Stimulated activated naive CD4-positive, alpha-beta T cell treated with Interleukin-2 at 50 U/mL for 16 hours (primary cell): ENCODE results near the gene GABARAPL1.
"Not testable (repeated sequence)": the region's sequence is repeated elsewhere in the genome, so short reads cannot be mapped to it uniquely, and the experiment has no call there.

Experiments used
- DNase-seq: peaks from one replicate; lab custom pipeline; 2025; lab: John Stamatoyannopoulos, UW

GABARAPL1 gene

DNA sequence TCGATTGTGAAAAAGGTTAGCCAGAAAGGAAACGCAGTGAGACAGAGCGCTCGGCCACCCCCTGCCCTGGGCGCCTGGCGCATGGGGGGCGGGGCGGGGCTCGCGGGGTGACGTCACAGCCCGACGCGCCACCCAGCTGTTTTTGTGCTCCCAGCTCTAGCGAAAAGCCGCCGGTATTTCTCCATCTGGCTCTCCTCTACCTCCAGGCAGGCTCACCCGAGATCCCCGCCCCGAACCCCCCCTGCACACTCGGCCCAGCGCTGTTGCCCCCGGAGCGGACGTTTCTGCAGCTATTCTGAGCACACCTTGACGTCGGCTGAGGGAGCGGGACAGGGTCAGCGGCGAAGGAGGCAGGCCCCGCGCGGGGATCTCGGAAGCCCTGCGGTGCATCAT, at the start of gene GABARAPL1:
GABARAPL1 (plus strand) TSS at position 139 of the 393 bp plus-strand sequence; CDS start at position 392, 253 bp downstream.
- peak; percentile 68 for DNase-seq

DNA sequence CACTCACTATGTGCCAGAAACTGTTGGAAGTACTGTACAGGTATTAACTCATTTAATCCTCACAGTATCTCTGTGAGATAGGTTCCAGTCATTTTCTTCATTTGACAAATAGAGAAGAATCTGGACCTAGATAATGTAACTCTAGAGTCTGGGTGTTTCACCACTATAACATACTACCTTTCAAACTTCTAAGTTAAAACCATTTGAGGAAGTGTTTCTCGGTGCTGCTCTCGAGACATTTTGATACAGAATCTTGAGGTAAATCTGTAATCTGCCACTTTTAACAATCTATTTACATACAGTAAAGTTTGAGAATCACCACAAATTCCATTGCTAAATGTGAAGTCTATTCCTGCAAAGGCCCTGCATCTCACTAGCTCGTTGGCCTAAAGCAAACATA, 49.6 kb upstream of the GABARAPL1 start:
- no peak for DNase-seq

DNA sequence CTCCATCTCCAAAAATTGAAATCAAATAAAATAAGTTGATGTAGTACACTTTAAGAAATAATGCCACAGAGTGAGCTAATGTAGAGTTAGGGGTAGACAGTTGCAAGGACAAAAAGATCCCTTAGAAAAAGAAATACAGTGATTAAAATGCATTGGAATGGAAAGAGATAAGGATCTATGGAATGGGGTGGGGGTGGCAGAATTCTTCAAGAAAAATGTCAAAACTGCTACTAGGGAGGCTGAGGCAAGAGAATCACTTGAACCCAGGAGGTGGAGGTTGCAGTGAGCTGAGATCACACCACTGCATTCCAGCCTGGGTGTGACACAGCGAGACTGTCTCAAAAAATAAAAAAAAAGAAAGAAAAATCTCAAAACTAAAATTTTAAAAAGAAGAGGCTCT, 47.3 kb upstream of the GABARAPL1 start:
- DNase-seq: no peak

DNA sequence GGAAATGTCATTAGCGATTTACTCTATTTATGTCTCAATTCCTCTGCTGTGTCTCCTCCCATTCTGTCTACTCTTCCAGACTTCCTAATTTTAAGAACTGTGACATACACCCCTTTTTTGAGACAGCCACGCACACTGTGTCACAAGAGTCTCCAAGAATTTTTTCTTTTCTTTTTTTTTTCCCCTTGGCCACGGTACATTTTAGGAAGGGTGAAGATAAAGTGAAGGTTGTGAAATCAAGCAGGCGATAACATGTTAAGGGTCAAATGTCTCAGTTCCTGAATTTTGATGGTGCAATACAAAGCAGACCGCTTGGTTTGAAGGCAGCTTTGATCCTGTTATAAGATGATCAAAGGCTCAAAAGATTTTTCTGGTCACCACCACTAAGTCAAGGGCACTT, 45.1 kb upstream of the GABARAPL1 start:
- DNase-seq: no peak

DNA sequence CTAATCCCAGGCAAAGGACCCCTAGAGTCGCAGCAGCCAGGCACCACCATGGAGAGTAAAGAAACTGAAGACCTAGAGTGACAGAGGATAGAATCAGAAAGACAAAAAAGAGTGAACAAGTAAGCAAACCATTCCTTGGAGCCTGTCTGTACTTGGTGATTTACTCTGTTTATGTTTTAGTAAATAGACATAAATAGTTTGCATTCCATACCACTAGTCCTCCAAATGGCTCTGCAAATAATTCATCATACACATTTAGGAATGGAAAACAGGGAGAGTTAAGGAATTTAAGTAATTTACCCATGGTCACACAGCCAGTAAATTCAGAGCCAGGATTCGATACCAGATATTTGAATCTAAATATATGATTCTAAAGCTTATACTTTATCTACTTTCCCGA, 43.6 kb upstream of the GABARAPL1 start:
- no peak for DNase-seq

DNA sequence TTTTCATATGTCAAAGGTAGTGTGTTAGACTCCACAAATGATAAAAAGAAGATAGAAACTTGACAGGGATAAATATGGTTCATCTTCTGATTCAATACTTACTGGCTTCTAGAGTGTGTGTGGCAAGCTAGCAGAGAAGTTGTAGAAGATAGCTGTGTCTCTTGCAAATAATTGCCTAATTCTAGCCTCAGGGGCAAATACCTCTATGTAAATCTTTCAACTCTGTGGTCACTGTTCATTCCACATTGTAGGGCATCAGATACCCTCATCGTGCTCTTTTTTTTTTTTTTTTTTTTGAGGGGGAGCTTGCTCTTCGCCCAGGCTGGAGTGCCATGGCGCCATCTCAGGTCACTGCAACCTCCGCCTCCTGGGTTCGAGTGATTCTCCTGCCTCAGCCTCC, 42.5 kb upstream of the GABARAPL1 start:
- no peak for DNase-seq

DNA sequence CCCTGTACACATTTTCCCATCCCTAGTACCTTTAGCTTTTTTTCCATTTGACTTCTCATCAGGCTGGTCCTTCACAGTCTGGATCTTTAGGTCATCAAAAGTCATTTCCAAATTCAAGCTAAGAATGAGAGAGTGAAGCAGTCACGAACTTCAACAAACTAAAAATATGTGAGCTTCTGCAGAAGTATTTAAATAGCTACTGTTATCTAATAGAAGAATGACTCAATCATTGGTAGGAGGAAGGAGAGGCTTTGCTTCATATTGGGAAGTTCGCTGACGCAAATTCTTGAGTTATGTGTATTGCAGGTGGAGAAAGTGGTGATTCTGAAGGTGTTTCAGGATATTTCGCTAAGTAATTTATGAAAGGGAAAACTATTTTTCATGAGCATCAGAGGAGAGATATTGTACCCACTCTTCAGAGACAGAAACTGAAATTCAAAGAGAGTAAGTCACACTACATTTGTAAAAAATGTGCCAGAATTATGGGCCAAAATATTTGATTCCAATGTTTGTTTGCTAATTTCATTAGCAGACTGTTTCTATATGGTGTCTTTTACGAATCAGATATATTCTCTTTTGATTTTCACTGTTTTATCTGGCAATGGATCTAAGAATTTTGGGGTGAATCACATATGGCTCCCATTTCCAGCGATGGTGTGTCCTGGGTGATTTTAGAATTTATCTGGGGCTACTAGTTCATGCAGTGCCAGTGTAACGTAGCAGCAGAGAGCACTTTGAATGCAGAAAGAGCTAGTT, 40.5 kb upstream of the GABARAPL1 start, which contains the start of gene OLR1:
OLR1 (minus strand) TSS at position 160 of the 756 bp plus-strand sequence; CDS start at position 105, 55 bp downstream.
- DNase-seq: no peak

DNA sequence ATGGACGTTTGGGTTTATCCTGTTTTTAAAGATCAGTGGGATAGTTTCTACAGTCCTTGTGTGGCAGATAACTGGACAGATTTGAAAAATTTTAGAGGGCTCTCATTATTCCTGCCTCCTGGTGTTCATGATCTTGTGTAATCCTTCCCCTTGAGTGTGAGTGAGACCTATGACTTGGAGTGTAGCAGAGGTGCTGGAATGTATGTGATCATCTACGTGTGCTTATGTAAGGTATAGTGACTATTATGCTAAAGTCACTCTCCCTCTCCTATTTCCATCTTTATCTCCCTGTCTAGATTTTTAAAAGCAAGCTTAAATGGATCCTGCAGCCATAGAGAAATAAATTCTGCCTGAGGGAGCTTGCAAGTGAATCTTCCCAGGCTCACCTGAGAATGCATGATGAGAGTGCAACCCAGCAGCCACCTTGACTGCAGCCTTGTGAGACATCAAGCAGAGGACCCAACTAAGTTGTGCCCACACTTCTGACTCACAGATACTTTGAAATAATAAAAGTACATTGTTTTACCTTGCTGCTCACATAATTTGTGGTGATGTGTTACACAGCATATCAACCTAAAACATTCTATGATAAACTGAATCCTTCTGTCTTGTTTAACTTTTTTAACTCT, 37.6 kb upstream of the GABARAPL1 start:
- no peak for DNase-seq

DNA sequence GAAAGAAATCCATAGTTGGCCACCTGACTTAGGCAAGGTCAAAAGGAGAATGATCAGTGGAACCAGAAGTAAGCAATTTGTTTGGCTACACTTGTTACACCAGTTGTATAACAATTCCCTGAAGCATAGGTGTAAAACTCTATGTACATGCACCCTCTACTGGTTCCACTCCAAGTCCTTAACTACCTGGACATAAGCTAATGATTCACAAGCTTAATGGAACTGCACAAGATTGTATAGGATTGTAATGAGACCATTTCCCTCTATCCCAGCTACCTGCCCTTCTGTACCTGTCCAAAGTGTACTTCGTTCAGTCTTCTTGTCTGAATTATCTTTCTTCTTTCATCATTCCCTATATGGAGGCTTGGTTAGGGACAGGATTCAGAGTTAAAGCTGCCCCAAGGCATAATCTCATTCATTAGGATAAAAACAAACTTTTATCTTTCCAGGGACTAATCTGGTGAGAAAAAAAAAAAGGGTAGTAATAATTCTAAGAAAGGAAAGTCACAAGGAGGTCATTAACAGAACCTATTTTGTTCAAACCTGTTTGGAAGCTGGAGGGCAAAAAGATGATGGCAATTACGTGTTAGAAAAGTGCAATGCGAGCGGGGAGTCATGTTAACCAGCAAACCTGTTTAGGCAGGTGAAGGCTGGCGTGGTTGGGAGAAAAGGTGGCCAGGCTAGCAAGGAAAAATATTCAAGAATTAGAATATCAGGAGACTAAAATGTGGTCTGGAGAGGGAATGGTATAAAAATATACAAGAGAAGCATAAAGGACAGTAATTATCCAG, 36.6 kb upstream of the GABARAPL1 start:
- DNase-seq: no peak

DNA sequence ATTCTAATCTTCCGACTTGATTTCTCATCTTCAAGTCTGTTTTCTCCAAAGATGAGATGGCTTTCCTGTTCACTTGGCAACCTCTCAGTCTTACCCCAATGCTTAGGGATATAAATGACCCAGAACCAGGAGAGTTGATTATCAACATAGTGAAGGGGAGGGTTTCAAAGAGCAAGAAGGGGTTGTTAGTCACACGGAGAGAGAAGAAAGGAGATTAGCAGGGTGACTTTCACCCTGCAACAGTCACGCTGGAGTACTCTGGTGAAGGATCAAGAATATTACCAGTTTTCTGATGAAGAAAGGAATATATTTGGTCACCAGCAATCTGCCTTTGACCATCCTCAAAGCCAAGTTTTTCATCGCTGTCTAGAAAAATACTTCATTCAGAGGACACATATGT, 33.9 kb upstream of the GABARAPL1 start, which contains the start of gene TMEM52B:
TMEM52B (plus strand) TSS at position 212 of the 400 bp plus-strand sequence. CDS start 543 bp downstream, outside the sequence.
- no peak for DNase-seq

DNA sequence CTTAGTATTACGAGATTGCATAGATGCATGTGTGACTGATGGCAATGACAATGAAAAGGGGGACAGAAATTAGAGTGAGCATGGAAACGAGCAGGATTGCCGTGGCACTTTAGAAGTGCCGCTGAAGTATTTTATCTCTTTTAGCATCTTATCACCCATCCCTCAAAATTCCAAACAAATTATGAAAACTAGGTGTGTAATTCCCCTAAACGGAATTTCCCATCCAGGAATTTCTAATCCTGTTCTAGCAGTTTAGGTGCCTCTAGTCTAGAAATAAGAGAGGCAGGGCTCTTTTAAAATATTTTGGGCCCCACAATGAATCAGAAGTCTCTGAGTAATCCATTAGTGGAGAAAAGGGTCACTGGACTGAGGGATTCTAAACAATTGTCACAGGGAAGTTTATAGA, 32.9 kb upstream of the GABARAPL1 start:
- no peak for DNase-seq

DNA sequence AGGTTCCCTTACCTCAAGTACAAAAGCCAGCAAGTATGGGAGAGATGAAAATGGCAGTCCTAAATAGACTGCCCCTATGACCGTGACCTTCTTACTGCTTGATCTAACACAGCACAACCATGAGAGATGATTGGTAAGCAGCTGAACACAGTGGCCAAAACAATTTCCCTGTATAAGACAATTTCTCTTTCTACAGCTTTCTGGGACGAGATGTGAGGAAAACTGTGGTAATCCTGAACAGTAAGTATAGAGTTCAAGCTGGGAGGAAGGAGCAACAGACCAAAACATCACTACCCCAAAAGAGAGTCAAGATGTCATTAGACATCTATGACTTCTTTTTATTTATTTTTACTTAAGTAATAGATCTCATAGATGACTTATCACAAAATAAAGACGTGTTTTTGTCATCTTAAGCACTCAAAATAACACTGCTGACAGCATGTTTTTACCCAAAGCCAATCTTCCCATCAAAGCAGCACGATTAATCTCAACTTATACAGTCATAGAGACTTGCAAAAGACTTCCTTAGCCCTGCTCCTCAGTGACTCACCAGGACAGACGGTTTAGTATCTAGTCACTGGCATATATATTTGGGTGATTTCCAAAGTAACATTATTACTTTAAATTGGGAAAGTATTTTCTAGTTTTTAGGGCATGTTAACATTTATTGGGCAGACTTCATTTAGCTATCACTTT, 30.2 kb upstream of the GABARAPL1 start:
- DNase-seq: no peak

DNA sequence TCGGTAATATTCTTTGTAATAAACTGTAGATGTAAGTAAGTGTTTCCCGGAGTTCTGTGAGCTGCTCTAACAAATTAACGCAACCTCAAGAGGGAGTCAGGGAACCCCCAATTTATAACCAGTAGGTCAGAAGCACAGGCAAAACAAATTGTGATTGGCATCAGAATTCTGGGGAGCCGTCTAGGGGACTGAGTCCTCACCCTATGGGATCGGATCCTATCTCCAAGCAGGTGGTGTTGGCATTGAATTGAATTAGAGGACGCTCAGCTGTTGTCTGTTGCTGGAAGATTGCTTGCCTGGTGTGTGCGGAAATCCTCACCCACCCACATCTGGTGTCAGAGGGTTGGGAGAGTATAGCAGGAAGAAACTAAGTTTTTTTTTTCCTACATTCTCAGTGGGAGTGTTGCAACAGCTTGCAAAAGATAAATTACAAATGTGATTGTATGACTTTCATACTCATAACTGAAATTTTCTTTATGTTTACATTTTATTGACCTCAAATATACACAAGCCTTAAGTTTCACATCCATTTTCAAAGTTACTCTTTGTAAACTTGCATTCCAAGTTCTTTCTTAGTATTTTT, 28.3 kb upstream of the GABARAPL1 start:
- DNase-seq: no peak

DNA sequence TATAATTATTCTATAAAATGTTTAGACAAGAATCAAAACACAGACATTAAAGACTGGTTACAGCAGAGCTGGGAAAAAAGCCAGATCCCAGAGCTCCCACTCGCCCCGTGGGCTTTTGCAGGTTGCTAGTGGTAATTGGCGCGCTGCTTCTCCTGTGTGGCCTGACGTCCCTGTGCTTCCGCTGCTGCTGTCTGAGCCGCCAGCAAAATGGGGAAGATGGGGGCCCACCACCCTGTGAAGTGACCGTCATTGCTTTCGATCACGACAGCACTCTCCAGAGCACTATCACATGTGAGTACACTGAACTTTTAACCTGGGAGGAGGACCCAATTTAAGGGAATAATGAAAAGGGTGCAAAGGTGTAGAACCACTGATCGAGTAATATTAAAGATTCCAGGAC, 26.4 kb upstream of the GABARAPL1 start:
- DNase-seq: no peak

DNA sequence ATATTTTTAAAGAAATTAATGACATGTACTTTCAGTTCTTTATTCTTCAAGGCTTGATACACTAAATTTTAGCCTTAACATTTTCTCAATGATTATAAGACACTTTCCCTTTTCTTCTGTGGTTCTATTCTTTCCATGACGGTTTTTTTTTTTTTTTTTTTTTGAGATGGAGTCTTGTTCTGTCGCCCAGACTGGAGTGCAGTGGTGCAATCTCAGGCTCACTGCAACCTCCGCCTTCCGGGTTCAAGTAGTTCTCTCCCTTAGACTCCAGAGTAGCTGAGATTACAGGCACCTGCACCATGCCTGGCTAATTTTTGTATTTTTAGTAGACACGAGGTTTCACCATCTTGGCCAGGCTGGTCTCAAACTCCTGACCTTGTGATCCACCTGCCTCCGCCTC, 25.7 kb upstream of the GABARAPL1 start:
- DNase-seq: not testable (repeated sequence)

DNA sequence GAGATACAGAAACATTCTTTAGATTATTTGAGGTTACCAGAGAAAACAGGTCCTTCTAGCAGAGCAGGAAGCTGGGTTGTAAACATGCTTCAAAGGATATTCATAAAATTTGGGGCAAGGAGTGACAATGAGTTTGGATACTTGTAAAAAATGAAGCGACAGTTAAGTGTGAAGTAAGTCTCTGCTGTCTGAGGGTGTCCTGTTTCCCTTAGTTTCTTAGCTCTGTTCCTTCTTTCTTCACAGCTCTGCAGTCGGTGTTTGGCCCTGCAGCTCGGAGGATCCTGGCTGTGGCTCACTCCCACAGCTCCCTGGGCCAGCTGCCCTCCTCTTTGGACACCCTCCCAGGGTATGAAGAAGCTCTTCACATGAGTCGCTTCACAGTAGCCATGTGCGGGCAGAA, 23.0 kb upstream of the GABARAPL1 start:
- DNase-seq: no peak

DNA sequence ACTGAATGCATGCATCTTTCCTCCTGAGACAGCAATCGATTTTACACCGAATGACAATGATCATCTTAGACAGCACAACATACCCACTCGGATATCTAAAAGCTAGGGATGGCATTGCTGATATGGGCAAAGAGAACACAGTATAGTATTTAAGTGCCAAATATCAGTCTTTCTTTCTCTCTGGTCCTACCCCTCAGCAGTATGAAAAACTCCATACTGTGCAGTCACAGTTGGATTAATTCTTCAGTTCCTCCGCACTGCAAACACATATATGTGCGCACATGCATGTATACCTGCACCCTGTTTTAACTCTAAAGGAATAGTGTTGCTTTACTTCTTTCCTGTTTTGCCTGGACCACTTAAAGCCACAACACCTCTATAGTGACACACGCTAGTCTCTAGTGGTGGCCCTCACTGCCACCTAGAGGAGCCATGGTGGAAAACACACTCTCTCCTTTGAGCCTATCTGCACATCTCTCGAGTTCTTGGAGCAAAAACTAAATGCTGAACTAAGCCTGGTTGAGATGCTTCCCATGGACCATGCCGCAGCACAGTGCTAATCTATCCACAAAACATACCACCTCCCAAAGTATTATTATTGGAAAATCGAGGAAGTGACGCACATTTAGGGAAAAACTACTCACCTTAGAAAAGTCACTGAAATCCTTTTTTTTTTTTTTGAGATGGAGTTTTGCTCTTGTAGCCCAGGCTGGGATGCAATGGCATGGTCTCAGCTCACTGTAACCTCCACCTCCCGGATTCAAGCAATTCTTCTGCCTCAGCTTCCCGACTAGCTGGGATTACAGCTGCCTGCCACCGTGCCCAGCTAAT, 21.9 kb upstream of the GABARAPL1 start:
- peak; percentile 26 for DNase-seq

DNA sequence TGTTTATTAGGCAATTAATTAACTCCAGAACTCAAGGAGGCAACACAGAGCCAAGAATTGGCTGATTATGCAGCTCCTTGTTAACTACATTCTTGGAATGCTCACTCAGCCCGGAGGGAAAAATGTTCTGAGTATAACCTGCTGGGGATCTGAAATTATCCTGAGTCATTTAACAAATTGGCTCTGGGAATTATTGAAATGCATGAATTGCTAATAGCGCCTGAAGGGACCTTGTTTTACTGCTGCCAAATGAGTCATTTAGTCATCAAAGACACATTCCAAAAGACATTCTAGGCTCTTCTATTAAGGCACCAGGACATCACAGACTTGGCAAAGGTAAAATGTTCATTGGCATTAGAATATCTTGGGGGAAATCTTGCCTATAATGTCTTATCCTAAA, 20.8 kb upstream of the GABARAPL1 start:
- no peak for DNase-seq

DNA sequence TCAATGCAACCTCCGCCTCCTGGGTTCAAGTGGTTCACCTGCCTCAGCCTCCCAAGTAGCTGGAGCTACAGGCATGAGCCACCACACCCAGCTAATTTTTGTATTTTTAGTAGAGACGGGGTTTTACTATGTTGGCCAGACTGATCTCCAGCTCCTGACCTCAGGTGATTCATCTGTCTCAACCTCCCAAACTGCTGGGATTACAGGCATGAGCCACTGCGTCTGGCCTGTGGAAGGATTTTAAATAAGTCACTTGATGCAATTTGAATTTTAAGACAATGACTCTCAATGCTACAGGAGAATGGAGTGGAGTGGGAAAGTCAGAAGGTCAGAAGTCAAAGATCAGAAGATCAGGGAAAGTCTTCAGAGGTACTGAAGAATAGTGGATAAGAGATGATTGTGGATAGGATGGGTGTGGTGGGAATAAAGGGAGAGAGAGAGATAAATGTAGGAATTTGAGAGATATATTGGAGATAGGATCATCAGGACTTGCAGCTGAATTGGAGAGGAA, 18.5 kb upstream of the GABARAPL1 start:
- DNase-seq: no peak

DNA sequence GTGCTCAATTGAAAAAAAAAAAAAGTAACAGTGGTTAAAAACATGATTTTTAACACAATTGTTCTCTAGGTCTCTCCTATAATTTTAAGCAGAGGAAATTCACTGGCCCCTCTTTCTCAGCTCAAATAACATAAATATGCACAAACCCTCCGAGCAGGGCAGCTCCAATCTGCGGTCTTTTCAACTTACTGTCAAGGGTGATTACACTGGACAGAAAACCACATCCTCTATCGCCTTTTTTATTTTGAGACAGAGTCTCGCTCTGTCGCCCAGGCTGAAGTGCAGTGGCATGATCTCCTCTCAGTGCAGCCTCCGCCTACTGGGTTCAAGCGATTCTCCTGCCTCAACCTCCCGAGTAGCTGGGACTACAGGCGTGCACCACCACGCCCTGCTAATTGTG, 16.5 kb upstream of the GABARAPL1 start:
- no peak for DNase-seq

DNA sequence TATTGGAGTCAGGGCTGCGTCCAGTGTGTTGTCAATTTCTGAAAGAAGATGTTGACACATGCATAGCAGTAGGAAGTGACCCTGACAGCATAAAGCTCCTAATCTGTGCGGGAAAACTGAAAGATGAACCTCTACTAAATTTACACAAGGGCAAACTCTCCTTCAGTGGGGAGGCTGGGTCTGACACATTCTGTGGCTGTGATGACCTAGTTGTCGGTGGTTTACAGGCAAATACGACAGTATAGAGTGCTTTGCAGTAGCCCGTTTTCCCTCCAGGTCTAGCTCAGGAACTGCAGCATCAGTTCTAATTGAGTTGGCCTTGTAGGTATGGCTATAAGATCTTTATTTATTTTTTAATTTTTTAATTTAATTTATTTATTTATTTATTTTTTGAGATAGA, 14.8 kb upstream of the GABARAPL1 start:
- DNase-seq: no peak
